GM20431 (cell line): ENCODE data around the gene SMAD4.

Experiments used
- in situ Hi-C: fragments of 300-500 bp; cut with MseI, MboI; formaldehyde crosslinking; loops from one replicate; pipeline ENCODE4 v1.15.0; 2020; ENCODE audit warnings: low sequenced_read_pairs; ENCODE audit not compliant: unreplicated experiment

SMAD4 gene

GRCh38 chr18:51107082-51107481 is 77.1 kb downstream of the SMAD4 start:
- in situ Hi-C loops = loop anchor here (25.0 kb wide), 1 partner anchor 280 kb away; no protein-coding TSS in a partner anchor

DNA sequence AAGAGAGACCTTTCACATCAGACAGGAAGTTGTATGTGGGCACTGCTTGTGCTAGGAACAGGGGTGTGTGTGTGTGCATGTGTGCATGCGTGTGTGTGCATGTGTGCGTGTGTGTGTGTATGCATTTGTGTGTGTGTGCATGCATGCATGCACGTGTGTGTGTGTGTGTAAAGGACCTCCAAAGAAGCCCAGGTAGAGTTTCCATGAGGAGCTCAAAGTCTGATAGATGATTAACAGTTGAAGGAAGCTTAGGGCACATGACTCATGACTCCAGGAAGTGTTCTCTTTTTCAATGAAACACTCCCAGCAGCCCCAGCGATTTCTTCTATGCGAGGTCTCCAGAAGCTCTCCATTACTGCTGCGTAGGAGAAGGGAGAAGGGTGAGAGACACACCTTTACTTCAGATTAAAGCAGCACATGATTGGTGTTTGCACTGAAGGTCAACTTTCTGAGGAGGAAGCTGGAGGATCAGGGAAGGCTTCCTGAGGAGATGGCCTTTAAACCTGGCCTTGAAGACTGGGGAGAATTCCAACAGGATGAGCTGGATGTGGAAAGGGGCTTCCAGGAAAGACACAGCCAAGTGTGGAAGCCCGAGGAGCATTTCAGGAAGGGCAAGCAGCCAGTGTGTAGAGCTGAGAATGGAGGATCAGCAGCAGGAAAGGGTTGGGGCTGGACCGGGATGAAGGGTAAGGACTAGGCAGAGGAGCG is 77.7 kb downstream of the SMAD4 start:
- in situ Hi-C loops = loop anchor here (25.0 kb wide), 1 partner anchor 280 kb away; no protein-coding TSS in a partner anchor

DNA sequence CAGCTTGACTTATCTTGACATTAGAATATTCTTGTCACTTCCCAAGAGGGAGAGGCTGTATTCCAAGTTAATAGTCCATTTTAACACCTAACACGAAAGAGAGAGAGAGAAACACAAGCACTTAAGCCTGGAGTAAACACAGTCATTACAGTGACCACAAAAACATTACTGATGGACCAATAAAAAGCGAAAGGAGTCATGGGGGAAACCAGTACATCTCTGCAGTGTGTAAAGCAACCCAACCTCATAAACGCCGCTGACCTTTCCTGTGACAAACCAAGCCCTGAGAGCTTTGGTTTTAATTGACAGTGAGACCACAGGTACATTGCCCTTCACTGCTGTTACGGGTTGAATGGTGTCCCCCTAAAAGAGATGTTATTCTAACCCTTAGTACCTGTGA is 78.3 kb downstream of the SMAD4 start:
- in situ Hi-C loops = loop anchor here (25.0 kb wide), 1 partner anchor 279 kb away; no protein-coding TSS in a partner anchor

DNA sequence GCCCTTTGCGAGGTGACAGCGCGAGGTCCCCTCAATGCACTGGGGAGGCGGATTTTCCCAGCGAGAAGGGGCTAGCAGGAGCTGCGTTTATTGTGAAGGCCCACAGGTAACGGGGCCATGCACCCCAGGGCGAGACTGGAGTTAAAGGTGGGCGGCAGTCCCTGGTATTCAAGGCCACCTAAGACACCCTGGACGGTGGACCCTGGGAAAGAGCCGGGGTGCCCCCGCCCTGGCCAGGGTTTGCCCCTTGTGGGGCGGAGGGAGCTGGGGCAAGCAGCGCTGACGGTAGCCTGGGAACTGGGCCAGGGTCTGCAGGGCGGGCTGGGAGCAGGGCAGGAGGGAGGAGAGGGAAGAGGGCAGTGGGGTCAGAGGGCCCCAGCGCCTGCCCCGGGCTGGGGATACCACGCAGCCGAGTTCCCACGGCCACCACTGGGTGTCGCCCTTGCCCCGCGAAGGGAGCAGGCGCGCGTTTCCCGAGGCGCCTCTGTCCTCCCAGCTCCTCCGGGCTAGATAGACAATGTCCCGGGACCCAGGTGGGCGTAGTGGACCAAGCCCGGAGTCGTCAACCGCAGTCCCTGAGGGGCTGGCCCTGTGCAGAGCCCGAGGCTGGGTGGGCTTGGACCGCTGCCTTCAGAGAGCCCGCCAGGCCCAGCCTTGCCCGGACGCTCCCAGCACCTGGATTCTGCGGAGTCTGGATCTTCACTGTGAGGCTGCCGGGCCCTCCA is 80.2 kb downstream of the SMAD4 start:
- in situ Hi-C loops = loop anchor here (25.0 kb wide), 1 partner anchor 277 kb away; no protein-coding TSS in a partner anchor

DNA sequence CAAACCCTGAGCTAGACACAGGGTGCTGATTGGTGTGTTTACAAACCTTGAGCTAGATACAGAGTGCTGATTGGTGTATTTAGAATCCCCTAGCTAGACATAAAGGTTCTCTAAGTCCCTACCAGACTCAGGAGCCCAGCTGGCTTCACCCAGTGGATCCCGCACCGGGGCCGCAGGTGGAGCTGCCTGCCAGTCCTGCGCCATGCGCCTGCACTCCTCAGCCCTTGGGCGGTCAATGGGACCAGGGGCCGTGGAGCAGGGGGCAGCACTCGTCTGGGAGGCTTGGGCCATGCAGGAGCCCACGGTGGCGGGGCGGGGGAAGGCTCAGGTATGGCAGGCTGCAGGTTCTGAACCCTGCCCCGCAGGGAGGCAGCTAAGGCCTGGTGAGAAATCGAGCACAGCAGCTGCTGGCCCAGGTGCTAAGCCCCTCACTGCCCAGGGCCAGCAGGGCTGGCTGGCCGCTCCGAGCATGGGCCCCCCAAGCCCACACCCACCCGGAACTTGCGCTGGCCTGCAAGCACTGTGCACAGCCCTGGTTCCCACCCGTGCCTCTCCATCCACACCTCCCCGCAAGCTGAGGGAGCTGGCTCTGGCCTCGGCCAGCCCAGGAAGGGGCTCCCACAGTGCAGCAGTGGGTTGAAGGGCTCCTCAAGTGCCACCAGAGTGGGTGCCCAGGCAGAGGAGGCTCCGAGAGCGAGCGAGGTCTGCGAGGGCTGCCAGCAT is 81.8 kb downstream of the SMAD4 start:
- in situ Hi-C loops = loop anchor here (25.0 kb wide), 1 partner anchor 276 kb away; no protein-coding TSS in a partner anchor

DNA sequence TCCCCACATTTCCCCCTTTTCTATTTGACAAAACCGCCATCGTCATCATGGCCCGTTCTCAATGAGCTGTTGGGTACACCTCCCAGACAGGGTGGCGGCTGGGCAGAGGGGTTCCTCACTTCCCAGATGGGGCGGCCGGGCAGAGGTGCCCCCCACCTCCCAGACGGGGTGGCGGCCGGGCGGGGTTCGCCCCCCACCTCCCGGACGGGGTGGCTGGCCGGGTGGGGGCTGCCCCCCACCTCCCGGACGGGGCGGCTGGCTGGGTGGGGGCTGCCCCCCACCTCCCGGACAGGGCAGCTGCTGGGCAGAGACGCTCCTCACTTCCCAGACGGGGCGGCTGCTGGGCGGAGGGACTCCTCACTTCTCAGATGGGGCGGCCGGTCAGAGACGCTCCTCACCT is 87.0 kb downstream of the SMAD4 start:
- in situ Hi-C loops = loop anchor here (25.0 kb wide), 1 partner anchor 270 kb away; no protein-coding TSS in a partner anchor

DNA sequence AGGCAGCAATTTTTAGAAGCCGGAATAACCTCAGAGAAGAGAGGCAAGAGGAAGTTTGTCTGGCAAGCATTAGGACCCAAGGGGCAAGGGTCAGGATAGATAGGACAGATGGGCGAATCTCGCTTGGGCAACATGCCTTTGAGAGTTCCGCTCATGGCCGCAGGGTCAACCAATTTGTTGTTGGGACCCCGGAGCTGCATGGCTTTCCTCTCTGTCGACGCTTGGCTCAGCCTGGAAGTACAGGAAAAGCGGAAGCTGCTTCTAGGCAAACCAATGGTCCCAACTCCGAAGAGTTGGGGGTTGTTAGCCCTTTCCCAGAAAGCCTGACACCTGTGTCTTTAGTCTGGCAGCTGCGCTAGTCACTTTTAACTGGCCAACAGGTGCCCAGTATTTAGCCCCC is 89.5 kb downstream of the SMAD4 start:
- in situ Hi-C loops = loop anchor here (25.0 kb wide), 1 partner anchor 268 kb away; no protein-coding TSS in a partner anchor

DNA sequence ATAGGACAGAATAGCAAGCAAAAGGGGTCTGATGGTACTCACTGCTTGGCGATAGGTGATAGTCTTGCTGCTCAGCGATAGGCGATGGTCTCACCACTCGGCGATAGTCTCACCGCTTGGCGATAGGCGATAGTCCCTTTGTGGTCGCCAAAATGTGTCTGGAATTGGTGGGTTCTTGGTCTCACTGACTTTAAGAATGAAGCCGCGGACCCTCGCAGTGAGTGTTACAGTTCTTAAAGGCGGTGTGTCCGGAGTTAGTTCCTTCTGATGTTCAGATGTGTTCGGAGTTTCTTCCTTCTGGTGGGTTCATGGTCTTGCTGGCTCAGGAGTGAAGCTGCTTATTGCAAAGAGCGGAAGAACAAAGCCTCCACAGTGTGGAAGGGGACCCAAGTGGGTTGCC is 90.0 kb downstream of the SMAD4 start:
- in situ Hi-C loops = loop anchor here (25.0 kb wide), 1 partner anchor 267 kb away; no protein-coding TSS in a partner anchor

GRCh38 chr18:51120809-51121596 is 91.0 kb downstream of the SMAD4 start:
- in situ Hi-C loops = loop anchor here (25.0 kb wide), 1 partner anchor 266 kb away; no protein-coding TSS in a partner anchor

DNA sequence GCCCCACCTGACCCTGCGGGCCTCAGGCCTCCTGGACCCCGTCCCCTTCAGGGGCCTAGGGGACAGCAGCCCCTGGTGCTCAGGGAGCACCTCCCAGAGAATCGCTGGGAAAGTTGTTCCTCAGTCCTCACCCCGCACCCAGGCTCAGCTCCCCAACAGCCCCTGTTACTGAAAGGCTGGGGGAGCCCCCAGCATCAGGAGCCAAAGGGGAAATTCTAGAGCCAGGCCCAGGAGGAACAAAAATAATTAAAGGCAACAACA is 91.5 kb downstream of the SMAD4 start:
- in situ Hi-C loops = loop anchor here (25.0 kb wide), 1 partner anchor 266 kb away; no protein-coding TSS in a partner anchor

DNA sequence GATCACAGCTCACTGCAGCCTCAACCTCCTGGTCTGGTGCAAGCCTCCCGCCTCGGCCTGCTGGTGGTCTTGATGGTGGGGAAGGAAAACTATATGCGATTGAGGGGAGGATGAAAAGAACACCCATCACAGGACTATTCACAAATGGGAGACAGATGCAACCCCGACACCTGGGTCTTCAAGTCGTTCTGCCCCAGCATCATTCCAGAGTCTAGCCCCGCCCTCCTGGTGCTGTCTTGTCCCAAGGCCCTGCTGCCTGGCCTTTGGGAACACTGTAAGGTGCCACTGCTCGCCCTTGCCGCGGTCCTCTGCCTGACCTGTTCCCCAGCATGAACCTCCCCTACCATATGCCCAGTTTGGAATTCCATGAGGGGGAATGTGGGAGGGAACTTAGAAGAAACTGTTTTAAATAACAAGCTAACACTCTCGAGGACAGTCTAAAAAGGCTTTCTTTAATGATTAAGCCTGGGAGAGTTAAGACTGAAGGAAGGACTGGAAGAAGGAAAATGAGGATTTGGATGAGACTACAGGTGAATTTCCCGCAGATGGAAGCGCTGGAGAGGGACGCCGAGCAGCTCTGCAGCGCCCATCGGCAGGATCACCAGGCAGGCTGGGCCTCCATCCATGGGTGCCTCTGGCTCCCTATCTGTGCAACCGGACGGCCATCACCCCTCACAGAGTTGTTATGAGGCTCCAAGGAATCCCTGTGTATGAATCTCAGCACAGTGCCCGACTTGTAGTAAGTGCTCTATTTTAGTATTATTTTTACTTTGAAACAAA is 92.4 kb downstream of the SMAD4 start:
- in situ Hi-C loops = loop anchor here (25.0 kb wide), 1 partner anchor 265 kb away; no protein-coding TSS in a partner anchor

DNA sequence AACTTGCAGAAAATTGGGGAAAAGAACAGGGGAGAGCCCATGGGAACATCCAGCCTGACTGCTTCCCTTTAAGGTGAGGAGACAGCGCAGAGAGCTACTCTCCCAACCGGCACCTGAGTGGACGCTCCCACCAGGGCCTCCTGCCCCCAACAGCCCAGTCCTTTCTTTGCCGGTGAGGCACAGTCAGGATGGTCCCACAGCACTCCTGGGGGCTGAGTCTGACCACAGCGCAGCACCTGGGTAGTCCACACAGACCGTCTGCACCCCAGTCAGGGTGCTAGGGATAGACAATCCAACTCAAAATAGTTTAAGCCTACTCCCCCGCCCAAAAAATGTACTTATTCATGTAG is 93.0 kb downstream of the SMAD4 start:
- in situ Hi-C loops = loop anchor here (25.0 kb wide), 1 partner anchor 264 kb away; no protein-coding TSS in a partner anchor

DNA sequence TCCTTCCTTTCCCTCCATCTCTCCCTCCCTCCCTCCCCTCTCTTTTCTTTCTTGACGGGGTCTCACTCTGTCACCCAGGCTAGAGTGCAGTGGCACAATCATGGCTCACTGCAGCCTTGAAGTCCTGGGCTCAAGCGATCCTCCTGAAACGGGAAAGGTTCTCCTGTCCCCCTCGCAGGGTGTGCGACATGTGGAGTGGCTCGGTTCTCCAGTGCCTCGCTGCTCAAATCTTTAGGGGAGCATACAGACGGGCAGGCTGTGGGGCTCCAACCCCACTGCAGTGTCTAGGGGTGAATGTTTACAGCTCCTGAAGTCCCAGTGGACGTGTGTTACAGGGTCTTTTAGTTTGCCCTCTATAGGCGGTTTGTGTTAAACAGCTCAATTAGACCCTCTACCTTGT is 93.5 kb downstream of the SMAD4 start:
- in situ Hi-C loops = loop anchor here (25.0 kb wide), 1 partner anchor 264 kb away; no protein-coding TSS in a partner anchor

DNA sequence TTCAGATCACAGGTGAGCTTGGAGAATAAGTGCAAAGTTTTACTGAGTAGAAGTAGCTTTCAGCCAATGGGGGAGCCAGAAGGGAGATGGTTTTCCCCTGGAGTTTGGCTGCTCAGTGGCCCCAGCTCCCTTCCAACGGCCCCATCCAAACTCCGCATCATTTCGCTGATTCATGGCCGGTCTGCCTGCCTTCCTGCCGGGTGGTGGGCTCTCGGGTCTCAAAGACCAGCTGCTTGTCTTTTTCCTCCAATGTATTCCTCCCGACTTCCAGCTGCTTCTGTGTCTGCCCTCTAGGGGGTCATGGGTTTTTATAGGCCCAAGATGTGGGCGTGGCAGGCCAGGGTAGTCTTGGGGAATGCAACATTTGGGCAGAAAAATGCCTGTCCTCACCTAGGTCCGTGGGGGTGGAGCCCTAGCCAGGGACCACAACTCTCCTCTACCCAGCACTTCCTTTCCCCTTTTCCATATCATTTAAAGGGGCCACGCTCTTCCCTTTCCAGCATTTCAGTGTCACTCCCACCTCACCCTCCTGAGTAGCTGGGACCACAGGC is 94.0 kb downstream of the SMAD4 start:
- in situ Hi-C loops = loop anchor here (25.0 kb wide), 1 partner anchor 263 kb away; no protein-coding TSS in a partner anchor

- in situ Hi-C loops = no loop called here
Measured at GRCh38 chr18:51125976-51126375, 96.0 kb downstream of the SMAD4 start.

GRCh38 chr18:51127664-51128063 is 97.7 kb downstream of the SMAD4 start:
- in situ Hi-C loops = no loop called here

- in situ Hi-C loops = no loop called here
Measured at GRCh38 chr18:51128533-51128932, 98.5 kb downstream of the SMAD4 start.

GRCh38 chr18:51132256-51132935 is 102.4 kb downstream of the SMAD4 start:
- in situ Hi-C loops = no loop called here
